T-helper 17 cell (primary cell): Measurements from ENCODE around the gene GATM. TPM values are rescaled to one million over a fixed set of nuclear protein-coding genes. Genes with fewer than 3 reads are reported as not detected.
A peak's percentile ranks its signal among the peaks of the same experiment; 100 is the strongest.
"Not testable (repeated sequence)": the region's sequence is repeated elsewhere in the genome, so short reads cannot be mapped to it uniquely, and the experiment has no call there.

ENCODE experiments used
- ATAC-seq: fragments of 150-1000 bp; cut with Tn5 transposase; 2 replicates; pipeline ENCODE4 v1.10.0; 2021; ENCODE audit warnings: mild to moderate bottlenecking, moderate library complexity
- DNase-seq, 3 donors: peaks; one replicate each; pipeline versions ENCODE4 v3.0.0 to v3.0.0-alpha.2; 2020 to 2021
- H3K9me3 ChIP-seq: one replicate; pipeline ENCODE4 v1.7.0; 2013; ENCODE audit warnings: low read length, mild to moderate bottlenecking; ENCODE audit not compliant: control insufficient read depth, poor library complexity, severe bottlenecking
- H3K27ac Mint-ChIP-seq: one replicate; pipeline ENCODE4 v1.8.0; 2022; ENCODE audit warnings: mild to moderate bottlenecking, moderate library complexity, mixed read lengths
- H3K27me3 Mint-ChIP-seq: one replicate; pipeline ENCODE4 v1.8.0; 2022; ENCODE audit warnings: mixed read lengths
- H3K36me3 Mint-ChIP-seq: one replicate; pipeline ENCODE4 v1.8.0; 2022; ENCODE audit warnings: low read depth, mixed read lengths
- H3K4me1 Mint-ChIP-seq: one replicate; pipeline ENCODE4 v1.8.0; 2022; ENCODE audit warnings: mild to moderate bottlenecking, mixed read lengths
- H3K4me3 Mint-ChIP-seq: one replicate; pipeline ENCODE4 v1.8.0; 2022; ENCODE audit warnings: mild to moderate bottlenecking, moderate library complexity, mixed read lengths
- total RNA-seq, 4 donors: library from RNA in 2 of 4; stranded (reverse) in 2 of 4; gene quantifications; one replicate each; pipeline ENCODE4 v1.2.3 and lab custom pipeline; 2022 to 2026

GATM gene
- total RNA-seq, 2 donors from 2014 or later: 0.32 TPM; not detected in 1

- Mint-ChIP-seq H3K27me3 (peaks cover 71% of the 10 kb centered on the region), H3K27ac (no peak overlapping the region), H3K4me3 (peak overlapping the region; percentile 87), H3K4me1 (peaks cover 21% of the 10 kb centered on the region), H3K36me3 (peaks cover 9% of the 10 kb centered on the region)
- DNase-seq: no peak
- no peak for ATAC-seq
- H3K9me3 ChIP-seq: no peaks in the 10 kb centered on the region
These were observed 544 bp upstream of the GATM start for GRCh38 chr15:45378913-45379262.

GRCh38 chr15:45377609-45378148, 665 bp downstream of the GATM start:
- Mint-ChIP-seq H3K27ac (peak overlapping the region; percentile 8), H3K27me3 (peaks cover 78% of the 10 kb centered on the region), H3K36me3 (peaks cover 9% of the 10 kb centered on the region), H3K4me1 (peaks cover 21% of the 10 kb centered on the region), H3K4me3 (peak overlapping the region; percentile 87)
- ATAC-seq: no peak
- DNase-seq: no peak
- no peaks in the 10 kb centered on the region for H3K9me3 ChIP-seq

GRCh38 chr15:45376967-45377608, 1.3 kb downstream of the GATM start:
- H3K4me3 Mint-ChIP-seq: peak overlapping the region; percentile 87
- H3K27ac Mint-ChIP-seq: peak overlapping the region; percentile 8
- peaks cover 21% of the 10 kb centered on the region for H3K4me1 Mint-ChIP-seq
- H3K9me3 ChIP-seq: no peaks in the 10 kb centered on the region
- H3K27me3 Mint-ChIP-seq: peaks cover 83% of the 10 kb centered on the region
- H3K36me3 Mint-ChIP-seq: peaks cover 9% of the 10 kb centered on the region
- ATAC-seq (no peak), DNase-seq (no peak)

GRCh38 chr15:45376300-45376928, 1.9 kb downstream of the GATM start:
- H3K27me3 Mint-ChIP-seq: peaks cover 77% of the 10 kb centered on the region
- H3K9me3 ChIP-seq: no peaks in the 10 kb centered on the region
- peaks cover 21% of the 10 kb centered on the region for H3K4me1 Mint-ChIP-seq
- ATAC-seq (no peak), DNase-seq (no peak)
- peaks cover 9% of the 10 kb centered on the region for H3K36me3 Mint-ChIP-seq
- no peak overlapping the region for H3K27ac Mint-ChIP-seq
- H3K4me3 Mint-ChIP-seq: peak overlapping the region; percentile 61

- ATAC-seq: no peak
- no peak for DNase-seq
- H3K4me3 Mint-ChIP-seq: peak overlapping the region; percentile 49
- H3K27me3 Mint-ChIP-seq: peaks cover 73% of the 10 kb centered on the region
- peaks cover 21% of the 10 kb centered on the region for H3K4me1 Mint-ChIP-seq
- no peaks in the 10 kb centered on the region for H3K9me3 ChIP-seq
- peaks cover 9% of the 10 kb centered on the region for H3K36me3 Mint-ChIP-seq
- H3K27ac Mint-ChIP-seq: no peak overlapping the region
These were observed 2.5 kb downstream of the GATM start for GRCh38 chr15:45375836-45376235.

- ATAC-seq: no peak
- H3K36me3 Mint-ChIP-seq: peaks cover 9% of the 10 kb centered on the region
- peaks cover 21% of the 10 kb centered on the region for H3K4me1 Mint-ChIP-seq
- H3K27ac Mint-ChIP-seq: no peak overlapping the region
- H3K4me3 Mint-ChIP-seq: no peak overlapping the region
- no peak for DNase-seq
- peaks cover 71% of the 10 kb centered on the region for H3K27me3 Mint-ChIP-seq
- H3K9me3 ChIP-seq: no peaks in the 10 kb centered on the region
These were observed 4.4 kb downstream of the GATM start for GRCh38 chr15:45373976-45374375.

GRCh38 chr15:45372041-45372995, 6.0 kb downstream of the GATM start:
- peaks cover 15% of the 10 kb centered on the region for H3K4me1 Mint-ChIP-seq
- no peak overlapping the region for H3K27ac Mint-ChIP-seq
- peaks cover 66% of the 10 kb centered on the region for H3K27me3 Mint-ChIP-seq

GRCh38 chr15:45371546-45371945, 6.8 kb downstream of the GATM start:
- Mint-ChIP-seq H3K27me3 (peaks cover 58% of the 10 kb centered on the region), H3K36me3 (peaks cover 9% of the 10 kb centered on the region), H3K27ac (no peak overlapping the region), H3K4me3 (no peak overlapping the region), H3K4me1 (peaks cover 9% of the 10 kb centered on the region)
- no peaks in the 10 kb centered on the region for H3K9me3 ChIP-seq
- ATAC-seq (no peak), DNase-seq (no peak)

More at GRCh38 chr15:45372041-45372995, 6.0 kb downstream of the GATM start:
- peaks cover 9% of the 10 kb centered on the region for H3K36me3 Mint-ChIP-seq
- H3K4me3 Mint-ChIP-seq: no peak overlapping the region
- H3K9me3 ChIP-seq: no peaks in the 10 kb centered on the region
- no peak for ATAC-seq
- DNase-seq: no peak

GRCh38 chr15:45370042-45370441, 8.3 kb downstream of the GATM start:
- H3K4me3 Mint-ChIP-seq, H3K9me3 ChIP-seq, ATAC-seq, DNase-seq, H3K36me3 Mint-ChIP-seq, H3K4me1 Mint-ChIP-seq, H3K27ac Mint-ChIP-seq: not testable (repeated sequence)
- peaks cover 54% of the 10 kb centered on the region for H3K27me3 Mint-ChIP-seq

- not testable (repeated sequence) for H3K36me3 Mint-ChIP-seq
These were observed 11.1 kb downstream of the GATM start for GRCh38 chr15:45367222-45367621.

GRCh38 chr15:45364271-45364670, 14.1 kb downstream of the GATM start:
- ATAC-seq: no peak
- no peaks in the 10 kb centered on the region for H3K4me1 Mint-ChIP-seq
- no peak for DNase-seq
- H3K27me3 Mint-ChIP-seq: peaks cover 16% of the 10 kb centered on the region
- H3K9me3 ChIP-seq: no peaks in the 10 kb centered on the region
- no peak overlapping the region for H3K4me3 Mint-ChIP-seq
- no peaks in the 10 kb centered on the region for H3K36me3 Mint-ChIP-seq
- H3K27ac Mint-ChIP-seq: no peak overlapping the region

More at GRCh38 chr15:45367222-45367621, 11.1 kb downstream of the GATM start:
- H3K27me3 Mint-ChIP-seq: peaks cover 31% of the 10 kb centered on the region
- H3K4me3 Mint-ChIP-seq, H3K9me3 ChIP-seq, H3K4me1 Mint-ChIP-seq, DNase-seq, ATAC-seq, H3K27ac Mint-ChIP-seq: not testable (repeated sequence)

- Mint-ChIP-seq H3K4me3 (no peak overlapping the region), H3K27me3 (peaks cover 15% of the 10 kb centered on the region), H3K4me1 (no peaks in the 10 kb centered on the region), H3K27ac (no peak overlapping the region), H3K36me3 (no peaks in the 10 kb centered on the region)
- DNase-seq: no peak
- no peak for ATAC-seq
- no peaks in the 10 kb centered on the region for H3K9me3 ChIP-seq
These were observed 14.5 kb downstream of the GATM start for GRCh38 chr15:45363801-45364200.

- no peaks in the 10 kb centered on the region for H3K36me3 Mint-ChIP-seq
- H3K27ac Mint-ChIP-seq: no peak overlapping the region
- no peaks in the 10 kb centered on the region for H3K9me3 ChIP-seq
- no peak for DNase-seq
- no peak overlapping the region for H3K4me3 Mint-ChIP-seq
- no peaks in the 10 kb centered on the region for H3K4me1 Mint-ChIP-seq
- H3K27me3 Mint-ChIP-seq: peaks cover 14% of the 10 kb centered on the region
- ATAC-seq: no peak
These were observed 15.0 kb downstream of the GATM start for GRCh38 chr15:45363334-45363733.
